Body of pancreas (tissue), 4 donors: ENCODE data around the gene SON. TPM values are rescaled to one million over a fixed set of nuclear protein-coding genes. Genes with fewer than 3 reads are reported as not detected.

Experiments
- ATAC-seq: fragments of 150-250 bp; one replicate; pipeline ENCODE4 v1.9.1; 2016
- DNase-seq, 4 donors: peaks; one replicate each; pipeline ENCODE4 v3.0.0-alpha.2; 2019
- H3K27ac ChIP-seq, 4 donors: fragments of 200-600 bp; sonication (generic); 1 replicate in 3 of 4; 2 replicates in 1 of 4; pipeline versions ENCODE4 v1.5.1 to v1.6.1; 2016 to 2019; ENCODE audit warnings: mild to moderate bottlenecking in 1 of 4, mixed read lengths in 1 of 4, moderate library complexity in 1 of 4
- H3K27me3 ChIP-seq, 2 donors: fragments of 200-600 bp; sonication (generic); one replicate each; pipeline ENCODE4 v1.6.0; 2016; ENCODE audit warnings: mild to moderate bottlenecking in 1 of 2
- H3K36me3 ChIP-seq, 2 donors: fragments of 200-600 bp; sonication (generic); replicated peaks in 1 of 2; 2 replicates each; pipeline ENCODE4 v1.5.1; 2016; ENCODE audit warnings: low read depth in 2 of 2; ENCODE audit not compliant: insufficient read depth in 1 of 2
- H3K4me1 ChIP-seq: fragments of 200-600 bp; sonication (generic); one replicate; pipeline ENCODE4 v1.6.0; 2016
- H3K4me3 ChIP-seq, 2 donors: fragments of 200-600 bp; sonication (generic); 1 replicate in 1 of 2; 2 replicates in 1 of 2; pipeline ENCODE4 v1.5.1; 2016 to 2019
- H3K9me3 ChIP-seq, 3 donors: fragments of 200-600 bp; sonication (generic); 1 replicate in 2 of 3; 2 replicates in 1 of 3; pipeline ENCODE4 v1.5.1; 2016
- CTCF ChIP-seq, 7 experiments: fragments of 450-650 bp in 4 of 7; fragments of 200-600 bp in 3 of 7; sonication (generic) in 3 of 7; IDR thresholded peaks; one replicate each; pipeline ENCODE4 v1.5.1; 2016 to 2019; ENCODE audit warnings: antibody characterized with exemption in 7 of 7
- POLR2A ChIP-seq, 3 donors: fragments of 450-650 bp; IDR thresholded peaks; one replicate each; pipeline ENCODE4 v1.6.1; 2016; ENCODE audit warnings: antibody characterized with exemption in 3 of 3, mild to moderate bottlenecking in 2 of 3
- WGBS, 2 donors: methylation state at CpG; one replicate each; pipeline ENCODE4 v1.1.5; 2017; 5-methylcytosine and 5-hydroxymethylcytosine counted together
- intact Hi-C: fragments of 100-400 bp; cut with DNase I; formaldehyde crosslinking; loops from one replicate; pipeline ENCODE4 v1.15.1; 2023
- total RNA-seq, 2 donors: library from RNA; depleted of rRNA; stranded (reverse); fragments of >200 nt; gene quantifications; one replicate each; pipeline ENCODE4 v1.1.0, GENCODE V29; 2016

SON gene
- total RNA-seq, 2 donors from 2014 or later = 118 to 235 TPM

DNA sequence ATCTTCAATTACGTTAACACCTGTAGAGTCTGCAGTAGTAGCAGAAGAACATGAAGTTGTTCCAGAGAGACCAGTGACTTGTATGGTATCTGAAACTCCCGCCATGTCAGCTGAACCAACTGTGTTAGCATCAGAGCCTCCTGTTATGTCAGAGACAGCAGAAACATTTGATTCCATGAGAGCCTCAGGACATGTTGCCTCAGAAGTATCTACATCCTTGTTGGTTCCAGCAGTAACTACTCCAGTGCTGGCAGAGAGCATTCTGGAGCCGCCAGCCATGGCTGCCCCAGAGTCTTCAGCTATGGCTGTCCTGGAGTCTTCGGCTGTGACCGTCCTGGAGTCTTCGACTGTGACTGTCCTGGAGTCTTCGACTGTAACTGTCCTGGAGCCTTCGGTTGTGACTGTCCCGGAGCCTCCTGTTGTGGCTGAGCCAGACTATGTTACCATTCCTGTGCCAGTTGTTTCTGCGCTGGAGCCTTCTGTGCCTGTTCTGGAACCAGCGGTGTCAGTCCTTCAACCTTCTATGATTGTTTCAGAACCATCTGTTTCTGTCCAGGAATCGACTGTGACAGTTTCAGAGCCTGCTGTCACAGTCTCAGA is 10.3 kb downstream of the SON start:
- Histone ChIP-seq H3K27ac (no peak overlapping the region), H3K36me3 (peaks cover 30 to 57% of the 10 kb centered on the region in 2 donors), H3K4me3 (no peak overlapping the region), H3K9me3 (no peaks in the 10 kb centered on the region), H3K4me1 (peaks cover 6% of the 10 kb centered on the region), H3K27me3 (no peaks in the 10 kb centered on the region)
- ATAC-seq (no peak), DNase-seq (no peak)
- WGBS, 2 donors = 96% methylated on average over 10 to 12 of the region's 12 CpGs
- intact Hi-C loops = no loop called here
- TF ChIP-seq POLR2A (IDR thresholded peaks at IDR 0.05) = no peak
- TF ChIP-seq CTCF (IDR thresholded peaks at IDR 0.05) = no peak

- Histone ChIP-seq H3K4me3 (no peak overlapping the region), H3K9me3 (no peaks in the 10 kb centered on the region), H3K36me3 (peaks cover 30 to 62% of the 10 kb centered on the region in 2 donors), H3K27ac (no peak overlapping the region), H3K4me1 (peaks cover 6% of the 10 kb centered on the region), H3K27me3 (no peaks in the 10 kb centered on the region)
- DNase-seq = no peak
- no peak for ATAC-seq
- WGBS, 2 donors = 90 to 95% methylated on average over 18 of the region's 18 CpGs
- TF ChIP-seq POLR2A (IDR thresholded peaks at IDR 0.05) (no peak), CTCF (IDR thresholded peaks at IDR 0.05) (no peak)
- intact Hi-C loops = no loop called here
These were observed 11.6 kb downstream of the SON start for GRCh38 chr21:33554236-33554981.

- Histone ChIP-seq H3K36me3 (peaks cover 25 to 67% of the 10 kb centered on the region in 2 donors), H3K4me3 (no peak overlapping the region), H3K27ac (no peak overlapping the region), H3K9me3 (no peaks in the 10 kb centered on the region), H3K4me1 (peaks cover 6% of the 10 kb centered on the region), H3K27me3 (no peaks in the 10 kb centered on the region)
- DNase-seq (no peak), ATAC-seq (no peak)
- intact Hi-C loops = no loop called here
- 94 to 97% methylated on average over 21 to 32 of the region's 32 CpGs for WGBS, 2 donors
- no peak for TF ChIP-seq POLR2A (IDR thresholded peaks at IDR 0.05)
- no peak for TF ChIP-seq CTCF (IDR thresholded peaks at IDR 0.05)
These were observed 12.1 kb downstream of the SON start for GRCh38 chr21:33554982-33555344.

DNA sequence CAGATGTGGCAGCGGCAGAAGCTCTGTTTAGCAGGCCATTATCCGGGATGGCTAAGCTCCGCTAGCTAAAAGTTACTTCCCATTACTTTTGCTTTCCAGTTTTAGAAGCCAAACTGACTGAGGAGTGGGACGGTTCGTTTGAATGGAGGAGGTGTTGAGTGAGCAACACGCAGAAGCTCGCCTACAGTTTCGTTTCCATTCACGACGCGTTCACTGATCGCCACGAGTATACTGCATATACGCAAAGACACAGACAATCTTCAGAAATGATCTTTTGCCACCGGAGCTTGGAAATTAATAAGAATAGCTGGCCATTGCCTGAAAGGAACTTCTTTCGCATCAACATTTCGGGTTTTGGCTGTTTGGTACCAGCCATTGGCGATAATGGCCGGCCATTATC is 14.6 kb downstream of the SON start:
- peaks cover 11% of the 10 kb centered on the region for H3K4me1 ChIP-seq
- no peaks in the 10 kb centered on the region for H3K9me3 ChIP-seq
- H3K4me3 ChIP-seq = no peak overlapping the region
- H3K27ac ChIP-seq = no peak overlapping the region
- peaks cover 12 to 47% of the 10 kb centered on the region in 2 donors for H3K36me3 ChIP-seq
- H3K27me3 ChIP-seq = no peaks in the 10 kb centered on the region
- intact Hi-C loops = no loop called here
- TF ChIP-seq POLR2A (IDR thresholded peaks at IDR 0.05) (no peak), CTCF (IDR thresholded peaks at IDR 0.05) (no peak)
- no peak for DNase-seq
- no peak for ATAC-seq
- 97 to 99% methylated on average over 19 of the region's 19 CpGs for WGBS, 2 donors
